Activated CD4-positive, alpha-beta T cell treated with anti-CD3 and anti-CD28 coated beads for 48 hours (primary cell): ENCODE data around the gene SDK2.

Source experiments
- DNase-seq: peaks from one replicate; pipeline ENCODE4 v3.0.0-alpha.2; 2020

SDK2 gene

GRCh38 chr17:73584049-73584448 lies 60.2 kb downstream of the SDK2 start:
- no peak for DNase-seq

DNA sequence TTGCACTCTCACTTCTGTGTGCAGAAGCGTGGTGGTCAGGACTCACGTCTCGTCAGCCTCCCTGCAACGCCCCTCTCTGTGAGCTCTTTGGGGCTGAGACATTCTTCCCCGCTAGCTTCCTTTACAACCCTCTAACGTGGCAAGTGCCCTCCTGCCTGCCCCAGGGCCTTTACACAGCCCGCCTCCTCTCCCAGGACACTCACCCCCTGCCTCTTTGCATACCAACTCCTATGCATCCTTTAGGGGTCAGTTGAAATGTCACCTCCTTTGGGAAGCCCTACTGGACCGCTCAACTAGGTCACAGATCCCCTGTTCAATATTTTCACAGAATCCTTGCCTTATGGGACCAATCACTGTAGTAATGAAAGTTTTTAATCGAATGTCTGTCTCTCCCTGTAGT lies 61.4 kb downstream of the SDK2 start:
- no peak for DNase-seq

DNA sequence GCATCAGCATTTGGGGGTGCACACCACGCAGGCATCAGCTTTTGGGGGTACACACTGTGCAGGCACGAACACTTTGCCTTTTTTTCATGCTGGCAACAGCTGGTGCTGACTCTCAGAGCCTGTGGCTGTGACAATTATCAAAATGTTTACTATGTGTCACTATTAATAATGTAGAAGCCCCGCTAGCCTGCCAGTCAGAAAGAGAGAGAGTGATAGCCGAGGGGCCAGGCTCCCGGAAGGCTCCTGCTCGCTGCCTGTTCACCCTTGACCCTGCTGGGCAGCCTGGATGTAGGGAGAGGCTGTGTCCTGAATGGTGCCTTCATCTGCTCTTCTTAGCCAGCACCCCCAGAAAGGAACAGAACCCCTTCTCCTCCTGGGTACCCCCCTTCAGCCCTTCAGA lies 61.9 kb downstream of the SDK2 start:
- no peak for DNase-seq

DNA sequence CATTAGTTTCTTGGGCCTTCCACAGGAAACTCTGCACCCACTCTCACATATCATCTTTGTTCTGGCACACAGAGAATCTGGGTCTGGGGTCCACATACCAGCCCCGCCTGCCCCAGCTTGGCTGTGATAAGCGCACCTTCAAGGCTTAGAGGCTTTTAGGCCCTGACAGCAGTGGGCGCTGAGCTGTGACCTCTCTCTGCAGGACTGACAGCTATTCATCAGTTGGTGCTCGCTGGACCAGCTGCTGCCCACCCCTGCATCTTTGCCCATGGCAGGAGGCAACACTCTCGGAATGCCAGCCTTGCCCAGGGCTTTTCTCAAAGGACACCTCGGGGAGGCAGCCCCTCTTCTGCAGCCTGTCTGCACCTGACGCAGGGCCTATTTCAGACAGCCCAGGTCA lies 62.9 kb downstream of the SDK2 start:
- DNase-seq, result no peak

GRCh38 chr17:73580073-73580710 lies 64.1 kb downstream of the SDK2 start:
- no peak for DNase-seq

DNA sequence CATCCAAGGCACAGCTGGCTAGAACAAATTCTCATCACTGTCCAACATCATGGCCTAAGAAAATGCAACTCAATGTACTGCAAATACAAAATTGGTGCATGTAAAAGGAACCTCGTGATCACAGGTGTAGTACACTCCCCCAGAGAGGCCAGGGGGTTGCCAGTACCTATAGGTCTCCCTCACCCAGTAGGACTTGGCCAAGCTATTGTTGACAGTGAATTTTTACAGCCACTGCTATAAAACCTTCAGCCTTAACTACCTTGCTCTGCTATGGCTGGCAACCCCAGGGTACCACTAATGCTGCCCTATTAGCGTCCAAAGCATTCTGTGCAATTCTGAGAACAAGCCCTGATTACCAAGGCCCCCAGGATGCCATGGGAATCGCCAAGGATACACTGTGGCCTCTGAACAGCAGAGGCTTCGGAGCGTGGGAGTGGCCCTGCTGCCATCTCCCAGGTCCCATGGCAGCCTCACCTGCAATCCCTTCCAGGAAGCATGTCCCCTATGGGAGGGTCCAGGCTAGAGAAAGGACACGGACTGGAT lies 67.6 kb downstream of the SDK2 start:
- no peak for DNase-seq

DNA sequence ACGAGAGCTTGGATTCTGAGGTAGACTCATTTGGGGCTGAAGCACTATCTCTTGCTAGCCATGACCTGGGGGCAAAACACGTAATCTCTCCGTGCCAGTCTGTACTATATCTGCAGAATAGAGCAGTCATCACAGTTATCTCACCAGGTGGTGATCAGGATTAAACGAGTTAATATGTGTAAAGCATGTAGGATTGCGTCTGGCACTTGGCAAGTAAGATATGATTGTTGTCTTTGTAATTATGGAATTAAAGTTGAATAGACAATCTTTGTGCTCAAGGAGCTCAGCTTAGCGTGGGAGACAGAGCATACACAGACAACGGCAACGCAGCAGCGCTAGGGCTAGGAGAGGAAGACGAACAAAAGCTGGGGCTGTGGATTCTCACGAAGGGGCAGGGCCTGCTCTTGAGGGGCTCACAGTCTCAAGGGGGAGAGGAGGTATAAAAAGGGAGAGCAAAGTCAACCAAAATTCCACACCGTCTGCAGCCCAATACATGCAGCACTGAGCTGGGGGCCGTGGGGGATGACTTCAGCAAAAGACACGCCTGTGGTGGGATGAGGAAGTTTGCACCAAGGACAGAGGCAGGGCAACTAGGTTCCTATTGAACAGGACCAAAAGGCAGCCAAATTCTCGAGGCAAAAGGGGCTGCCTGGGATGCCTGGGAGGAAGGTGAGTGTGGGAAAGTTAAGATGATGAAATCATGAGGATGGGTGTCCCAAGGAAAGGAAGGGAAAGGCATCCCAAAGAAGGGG lies 68.6 kb downstream of the SDK2 start:
- DNase-seq, result no peak

GRCh38 chr17:73571511-73572130 lies 72.6 kb downstream of the SDK2 start:
- DNase-seq, result no peak

DNA sequence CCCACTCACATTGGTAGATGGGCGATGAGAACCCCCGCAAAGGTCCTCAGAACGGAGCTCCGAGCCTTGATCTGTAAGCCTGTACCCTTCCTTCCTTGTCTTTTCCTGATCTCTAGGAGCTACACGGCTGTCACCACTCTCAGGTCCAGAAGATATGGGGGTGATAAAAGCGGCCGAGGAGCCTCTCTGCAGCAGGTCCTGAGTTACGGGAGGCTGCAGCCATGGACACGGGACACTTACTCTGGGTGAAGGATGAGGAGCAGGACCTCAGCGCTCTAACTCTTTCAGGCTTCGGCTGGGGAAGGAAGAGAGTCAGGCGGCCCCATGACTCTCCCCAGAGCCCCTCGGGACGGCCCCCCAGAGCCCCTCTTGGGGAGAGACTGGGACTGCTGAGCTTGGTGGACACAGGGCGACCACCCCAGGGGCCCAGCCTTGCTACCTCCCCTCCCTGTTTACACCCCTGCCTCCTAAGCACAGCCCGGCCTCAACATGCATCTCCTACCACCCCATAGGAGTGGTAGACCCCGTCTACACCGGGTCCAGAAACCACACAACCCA lies 74.4 kb downstream of the SDK2 start:
- no peak for DNase-seq

DNA sequence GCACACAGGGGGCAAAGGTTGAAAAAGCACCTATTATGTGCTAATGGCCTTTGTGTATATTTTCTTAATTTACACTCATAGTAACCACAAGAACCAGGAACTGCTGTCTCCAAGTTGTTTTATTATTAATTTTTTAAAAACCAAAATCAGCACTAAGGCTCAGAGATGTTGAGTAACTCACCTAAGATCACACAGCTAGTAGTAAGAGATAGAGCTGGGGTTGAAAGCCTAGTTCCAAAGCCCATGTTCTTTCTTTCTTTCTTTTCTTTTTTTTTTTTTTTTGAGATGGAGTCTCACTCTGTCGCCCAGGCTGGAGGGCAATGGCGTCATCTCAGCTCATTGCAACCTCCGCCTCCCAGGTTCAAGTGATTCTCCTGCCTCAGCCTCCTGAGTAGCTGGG lies 75.3 kb downstream of the SDK2 start:
- no peak for DNase-seq

- peak; percentile 26 for DNase-seq
Measured at GRCh38 chr17:73566905-73567782, 77.1 kb downstream of the SDK2 start.

- no peak for DNase-seq
Measured at GRCh38 chr17:73564843-73565242, 79.4 kb downstream of the SDK2 start.

GRCh38 chr17:73562896-73563295 lies 81.3 kb downstream of the SDK2 start:
- no peak for DNase-seq

DNA sequence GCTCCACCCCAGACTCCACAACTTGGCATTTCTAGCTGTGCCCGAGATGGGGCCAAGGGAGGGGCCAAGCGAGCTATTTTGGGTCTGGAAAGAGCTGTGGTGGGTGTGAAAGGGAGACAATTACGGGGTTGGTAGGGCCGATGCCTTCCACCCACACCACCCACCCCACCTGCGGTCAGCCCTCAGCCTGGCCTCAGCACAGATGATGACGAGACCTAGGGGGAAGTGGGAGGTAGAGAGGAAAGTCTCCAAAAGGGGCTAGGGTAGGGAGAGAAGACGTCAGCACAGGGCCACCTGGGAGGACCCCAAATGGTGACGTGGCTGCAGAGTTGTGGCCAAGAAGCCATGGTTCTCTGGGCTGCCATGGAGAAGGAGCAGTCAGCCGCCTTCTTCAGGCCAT lies 83.1 kb downstream of the SDK2 start:
- DNase-seq, result no peak

DNA sequence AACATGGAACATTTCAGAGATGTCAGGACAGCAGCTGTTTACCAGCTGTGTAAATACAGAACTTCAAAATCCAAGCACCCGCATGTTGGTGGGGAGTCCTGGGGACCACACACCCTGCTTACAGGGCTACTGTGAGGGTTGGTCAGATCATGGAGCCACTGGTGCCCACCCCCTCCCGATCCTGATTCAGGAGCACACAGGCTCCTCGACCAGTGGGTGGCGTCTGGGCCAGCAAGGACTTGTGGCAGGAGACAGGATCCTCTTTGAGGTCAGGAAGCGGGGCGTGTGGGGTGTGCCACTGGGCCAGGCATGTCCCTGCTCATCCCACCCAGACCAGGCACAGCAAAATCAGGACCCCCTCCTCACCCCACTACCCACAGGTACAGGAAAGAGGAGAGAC lies 83.6 kb downstream of the SDK2 start:
- no peak for DNase-seq

- DNase-seq, result no peak
Measured at GRCh38 chr17:73559532-73559931, 84.7 kb downstream of the SDK2 start.

- DNase-seq, result no peak
Measured at GRCh38 chr17:73555199-73555960, 88.9 kb downstream of the SDK2 start.

DNA sequence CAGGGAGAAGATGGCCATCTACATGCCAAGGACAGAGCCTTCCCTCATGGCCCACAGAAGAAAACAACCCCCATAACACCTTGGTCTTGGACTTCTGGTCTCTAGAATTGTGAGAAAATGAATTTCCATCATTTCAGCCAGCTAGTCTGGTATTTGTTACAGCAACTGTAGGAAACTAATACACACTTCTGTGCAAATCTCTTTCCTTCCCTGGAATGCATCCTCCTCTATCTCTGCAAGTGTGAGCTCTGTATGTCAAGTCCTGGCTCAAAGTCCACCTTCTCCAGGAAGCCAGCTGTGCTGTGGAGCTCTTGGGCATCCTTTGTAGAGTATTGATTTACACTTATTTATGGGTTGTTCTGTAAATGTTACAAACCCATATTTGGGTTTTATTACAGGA lies 89.7 kb downstream of the SDK2 start:
- no peak for DNase-seq

GRCh38 chr17:73553311-73553710 lies 90.9 kb downstream of the SDK2 start:
- DNase-seq, result no peak

DNA sequence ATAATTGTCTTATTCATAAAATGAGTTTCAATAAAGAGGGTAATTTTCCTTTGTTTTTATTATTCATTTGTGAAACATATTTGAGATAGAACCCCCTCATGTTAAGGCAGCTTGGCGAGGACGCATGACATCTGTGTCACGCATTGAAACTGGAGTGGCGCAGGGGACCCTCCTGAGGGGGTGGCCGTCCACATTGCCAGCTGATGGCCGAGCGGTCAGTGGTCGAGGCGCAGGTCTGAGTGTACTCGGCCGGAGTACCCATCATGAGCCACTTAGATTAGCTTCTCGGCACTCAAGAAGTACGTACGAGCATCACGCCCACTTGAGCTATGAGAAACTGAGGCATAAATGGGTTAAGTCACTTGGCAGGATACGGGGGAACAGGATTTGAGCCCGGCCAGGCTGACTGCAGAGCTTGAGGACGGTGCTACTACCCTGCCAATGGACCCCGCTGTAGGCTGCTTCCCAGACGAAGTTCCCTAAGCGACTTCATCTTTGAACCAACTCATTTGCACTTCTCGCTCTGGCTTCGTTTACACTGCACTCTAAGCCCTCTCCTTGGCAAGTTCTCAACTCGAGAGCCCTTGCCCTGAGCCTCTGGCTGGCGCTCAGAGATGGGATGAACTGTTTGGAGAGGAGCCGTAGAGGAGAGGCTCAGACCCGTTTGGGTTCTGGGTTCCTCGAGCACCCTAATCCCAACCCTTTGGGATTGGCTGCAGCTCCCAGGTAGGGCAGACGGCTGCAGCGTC lies 91.8 kb downstream of the SDK2 start:
- DNase-seq, result no peak

GRCh38 chr17:73551759-73552158 lies 92.5 kb downstream of the SDK2 start:
- DNase-seq, result peak; percentile 46
